Mesendoderm (in vitro differentiated cells): ENCODE measurements around the gene OR51G1.

ENCODE experiments used
- DNase-seq: peaks from one replicate; pipeline ENCODE4 v3.0.0; 2013
- H2AK5ac ChIP-seq: 2 replicates; pipeline ENCODE4 v1.6.1; 2013; ENCODE audit warnings: low read length, inconsistent platforms
- H2BK120ac ChIP-seq: 2 replicates; pipeline ENCODE4 v1.6.1; 2013; ENCODE audit warnings: low read depth, mild to moderate bottlenecking, low read length, moderate library complexity, mixed read lengths
- H2BK15ac ChIP-seq: replicated peaks from 2 replicates; pipeline ENCODE4 v1.6.1; 2013; ENCODE audit warnings: low read depth, mild to moderate bottlenecking, moderate library complexity
- H2BK5ac ChIP-seq: 2 replicates; pipeline ENCODE4 v1.6.1; 2013; ENCODE audit warnings: low read length, inconsistent platforms
- H3K18ac ChIP-seq: 2 replicates; pipeline ENCODE4 v1.6.1; 2013; ENCODE audit warnings: mild to moderate bottlenecking, low read length, mixed read lengths
- H3K23ac ChIP-seq: one replicate; pipeline ENCODE4 v1.6.1; 2013; ENCODE audit warnings: low read length
- H3K27ac ChIP-seq: 2 replicates; pipeline ENCODE4 v1.5.1; 2013; ENCODE audit warnings: low read depth, mild to moderate bottlenecking, inconsistent platforms, low read length, moderate library complexity
- H3K27me3 ChIP-seq: 2 replicates; pipeline ENCODE4 v1.6.1; 2013; ENCODE audit warnings: low read length, control low read depth, mild to moderate bottlenecking, inconsistent platforms; ENCODE audit not compliant: insufficient read depth, poor library complexity
- H3K36me3 ChIP-seq: 2 replicates; pipeline ENCODE4 v1.6.1; 2013; ENCODE audit warnings: low read length, inconsistent platforms; ENCODE audit not compliant: control insufficient read depth, insufficient read depth
- H3K4ac ChIP-seq: one replicate; pipeline ENCODE4 v1.6.1; 2013; ENCODE audit warnings: low read depth, mild to moderate bottlenecking, low read length, moderate library complexity
- H3K4me1 ChIP-seq: 2 replicates; pipeline ENCODE4 v1.6.1; 2013; ENCODE audit warnings: low read depth, low read length, inconsistent platforms; ENCODE audit not compliant: control insufficient read depth
- H3K4me2 ChIP-seq: 2 replicates; pipeline ENCODE4 v1.6.1; 2013; ENCODE audit warnings: low read length
- H3K4me3 ChIP-seq: 2 replicates; pipeline ENCODE4 v1.5.1; 2013; ENCODE audit warnings: mild to moderate bottlenecking, low read length
- H3K56ac ChIP-seq: one replicate; pipeline ENCODE4 v1.6.1; 2013; ENCODE audit warnings: low read length
- H3K79me1 ChIP-seq: 2 replicates; pipeline ENCODE4 v1.6.1; 2013; ENCODE audit warnings: low read length, inconsistent platforms
- H3K79me2 ChIP-seq: 2 replicates; pipeline ENCODE4 v1.6.1; 2013; ENCODE audit warnings: mild to moderate bottlenecking, low read length; ENCODE audit not compliant: control insufficient read depth, insufficient read depth
- H3K9ac ChIP-seq: 2 replicates; pipeline ENCODE4 v1.6.1; 2013; ENCODE audit warnings: low read length, inconsistent platforms
- H4K5ac ChIP-seq: one replicate; pipeline ENCODE4 v1.6.1; 2013; ENCODE audit warnings: low read length
- H4K8ac ChIP-seq: one replicate; pipeline ENCODE4 v1.6.1; 2013; ENCODE audit warnings: low read depth, mild to moderate bottlenecking, control low read depth, low read length, moderate library complexity
- WGBS: extraction: QIAGEN DNeasy Blood & Tissue Kit; methylation state at CpG from one replicate; pipeline ENCODE4 v1.1.7; 2013; ENCODE audit warnings: low lambda C conversion rate, missing lambda C conversion rate; ENCODE audit not compliant: insufficient coverage; ENCODE audit errors: extremely low coverage; 5-methylcytosine and 5-hydroxymethylcytosine counted together

The OR51G1 gene

GRCh38 chr11:4936745-4937144 is 12.6 kb upstream of the OR51G1 start:
- no peak overlapping the region for H3K4ac ChIP-seq
- H3K18ac ChIP-seq = no peak overlapping the region
- no peak overlapping the region for H2BK120ac ChIP-seq
- no peaks in the 10 kb centered on the region for H3K27me3 ChIP-seq
- H2BK15ac ChIP-seq = no peak overlapping the region
- H3K9ac ChIP-seq = no peak overlapping the region
- no peak overlapping the region for H3K4me3 ChIP-seq
- no peaks in the 10 kb centered on the region for H3K79me1 ChIP-seq
- no peak overlapping the region for H2BK5ac ChIP-seq
- no peak for DNase-seq
- no peak overlapping the region for H4K5ac ChIP-seq
- H3K36me3 ChIP-seq = no peaks in the 10 kb centered on the region
- no peak overlapping the region for H4K8ac ChIP-seq
- no peak overlapping the region for H3K4me2 ChIP-seq
- no peak overlapping the region for H2AK5ac ChIP-seq
- no peak overlapping the region for H3K23ac ChIP-seq
- H3K4me1 ChIP-seq = no peaks in the 10 kb centered on the region
- H3K56ac ChIP-seq = no peak overlapping the region
- no CpG with 5 or more reads among the region's 3 CpGs for WGBS
- no peak overlapping the region for H3K27ac ChIP-seq
- no peaks in the 10 kb centered on the region for H3K79me2 ChIP-seq

- Histone ChIP-seq H3K18ac (no peak overlapping the region), H3K4me2 (no peak overlapping the region), H3K56ac (no peak overlapping the region), H3K4ac (no peak overlapping the region), H3K27me3 (no peaks in the 10 kb centered on the region), H2AK5ac (no peak overlapping the region), H3K4me3 (no peak overlapping the region), H3K27ac (no peak overlapping the region), H3K9ac (no peak overlapping the region), H2BK120ac (no peak overlapping the region), H2BK5ac (no peak overlapping the region), H3K36me3 (no peaks in the 10 kb centered on the region), H2BK15ac (no peak overlapping the region), H4K8ac (no peak overlapping the region), H3K4me1 (no peaks in the 10 kb centered on the region), H3K79me1 (no peaks in the 10 kb centered on the region), H3K79me2 (no peaks in the 10 kb centered on the region), H4K5ac (no peak overlapping the region), H3K23ac (no peak overlapping the region)
- 100% methylated on average over 3 of the region's 4 CpGs for WGBS
- no peak for DNase-seq
Observed at GRCh38 chr11:4932751-4933150, 8.6 kb upstream of the OR51G1 start.

GRCh38 chr11:4926608-4927007 is 2.5 kb upstream of the OR51G1 start:
- Histone ChIP-seq H3K56ac (no peak overlapping the region), H3K36me3 (no peaks in the 10 kb centered on the region), H2BK120ac (no peak overlapping the region), H3K27ac (no peak overlapping the region), H3K4me3 (no peak overlapping the region), H4K5ac (no peak overlapping the region), H3K79me2 (no peaks in the 10 kb centered on the region), H2AK5ac (no peak overlapping the region), H3K4me2 (no peak overlapping the region), H3K4ac (no peak overlapping the region), H3K4me1 (no peaks in the 10 kb centered on the region), H4K8ac (no peak overlapping the region), H2BK5ac (no peak overlapping the region), H3K27me3 (no peaks in the 10 kb centered on the region), H3K79me1 (no peaks in the 10 kb centered on the region), H3K18ac (no peak overlapping the region), H3K9ac (no peak overlapping the region), H2BK15ac (no peak overlapping the region), H3K23ac (no peak overlapping the region)
- DNase-seq = no peak

GRCh38 chr11:4922304-4922703 is 1.8 kb downstream of the OR51G1 start:
- no peak overlapping the region for H3K23ac ChIP-seq
- H3K4me1 ChIP-seq = no peaks in the 10 kb centered on the region
- no peak overlapping the region for H3K4me3 ChIP-seq
- no peak overlapping the region for H4K8ac ChIP-seq
- H3K27ac ChIP-seq = no peak overlapping the region
- H3K18ac ChIP-seq = no peak overlapping the region
- no peaks in the 10 kb centered on the region for H3K79me2 ChIP-seq
- H3K79me1 ChIP-seq = no peaks in the 10 kb centered on the region
- H3K36me3 ChIP-seq = no peaks in the 10 kb centered on the region
- H4K5ac ChIP-seq = no peak overlapping the region
- no CpG with 5 or more reads among the region's 1 CpG for WGBS
- H2BK5ac ChIP-seq = no peak overlapping the region
- no peak for DNase-seq
- no peaks in the 10 kb centered on the region for H3K27me3 ChIP-seq
- no peak overlapping the region for H2BK120ac ChIP-seq
- H2AK5ac ChIP-seq = no peak overlapping the region
- H2BK15ac ChIP-seq = no peak overlapping the region
- no peak overlapping the region for H3K56ac ChIP-seq
- H3K9ac ChIP-seq = no peak overlapping the region
- H3K4ac ChIP-seq = no peak overlapping the region
- no peak overlapping the region for H3K4me2 ChIP-seq

GRCh38 chr11:4921796-4922195 is 2.3 kb downstream of the OR51G1 start:
- Histone ChIP-seq H3K4me2 (no peak overlapping the region), H3K27ac (no peak overlapping the region), H2BK15ac (no peak overlapping the region), H3K56ac (no peak overlapping the region), H3K4me1 (no peaks in the 10 kb centered on the region), H4K8ac (no peak overlapping the region), H2AK5ac (no peak overlapping the region), H3K27me3 (no peaks in the 10 kb centered on the region), H3K4ac (no peak overlapping the region), H2BK120ac (no peak overlapping the region), H3K9ac (no peak overlapping the region), H3K18ac (no peak overlapping the region), H3K79me1 (no peaks in the 10 kb centered on the region), H3K79me2 (no peaks in the 10 kb centered on the region), H4K5ac (no peak overlapping the region), H3K36me3 (no peaks in the 10 kb centered on the region), H3K23ac (no peak overlapping the region), H3K4me3 (no peak overlapping the region), H2BK5ac (no peak overlapping the region)
- no CpG with 5 or more reads among the region's 1 CpG for WGBS
- DNase-seq = no peak

- H2BK120ac ChIP-seq = no peak within 1 kb of the TSS
- H3K27me3 ChIP-seq = no peaks in the 10 kb centered on the region
- H3K27ac ChIP-seq = no peak within 1 kb of the TSS
- no peaks in the 10 kb centered on the region for H3K79me2 ChIP-seq
- no peak within 1 kb of the TSS for H3K4me3 ChIP-seq
- H3K36me3 ChIP-seq = no peaks in the 10 kb centered on the region
- H3K79me1 ChIP-seq = no peaks in the 10 kb centered on the region
- H3K18ac ChIP-seq = no peak within 1 kb of the TSS
- H2BK5ac ChIP-seq = no peak within 1 kb of the TSS
- H2BK15ac ChIP-seq = no peak within 1 kb of the TSS
- H3K4me1 ChIP-seq = no peaks in the 10 kb centered on the region
- H3K23ac ChIP-seq = no peak within 1 kb of the TSS
- no peak within 1 kb of the TSS for H3K9ac ChIP-seq
- H2AK5ac ChIP-seq = no peak within 1 kb of the TSS
- no peak within 1 kb of the TSS for H3K56ac ChIP-seq
- H4K5ac ChIP-seq = no peak within 1 kb of the TSS
- DNase-seq = no peak
- H3K4me2 ChIP-seq = no peak within 1 kb of the TSS
- no peak within 1 kb of the TSS for H3K4ac ChIP-seq
- H4K8ac ChIP-seq = no peak within 1 kb of the TSS
- WGBS = no CpG with 5 or more reads among the region's 4 CpGs
Observed at GRCh38 chr11:4919250-4919649, 4.9 kb downstream of the OR51G1 start, which contains the start of gene OR51G2. TSS of gene OR51G2 (minus strand) at chr11:4919350. CDS start at chr11:4915663, 3,687 bp downstream.
